HTERT RPE-1 (cell line): ENCODE measurements around the gene FAM180A.
"Not testable (repeated sequence)": the region's sequence is repeated elsewhere in the genome, so short reads cannot be mapped to it uniquely, and the experiment has no call there.

Source experiments
- in situ Hi-C: fragments of 300-500 bp; cut with MboI; formaldehyde crosslinking; loops from 4 replicates; pipeline ENCODE4 v1.14.3; 2020; ENCODE audit warnings: low sequenced_read_pairs

Gene FAM180A

DNA sequence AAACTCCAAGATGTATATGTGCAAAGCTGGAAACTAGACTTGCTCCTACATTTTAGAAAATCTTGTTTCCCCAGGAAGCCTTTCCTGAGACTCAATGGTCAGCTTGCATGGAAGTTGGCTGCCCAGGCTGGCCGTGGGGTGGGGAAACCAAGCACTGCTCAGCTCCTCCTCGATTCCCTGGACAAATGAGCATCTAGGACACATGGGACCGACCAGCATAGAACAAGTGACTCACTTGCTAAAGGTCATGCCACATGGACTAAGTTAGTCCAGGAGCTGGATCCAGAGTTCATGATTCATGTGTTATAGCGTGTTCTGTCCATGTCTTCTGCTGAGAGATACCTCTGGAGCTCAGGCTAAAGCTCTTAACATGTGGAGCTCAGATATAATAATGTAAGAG lies 6.2 kb downstream of the FAM180A start:
- in situ Hi-C loops, result no loop called here

DNA sequence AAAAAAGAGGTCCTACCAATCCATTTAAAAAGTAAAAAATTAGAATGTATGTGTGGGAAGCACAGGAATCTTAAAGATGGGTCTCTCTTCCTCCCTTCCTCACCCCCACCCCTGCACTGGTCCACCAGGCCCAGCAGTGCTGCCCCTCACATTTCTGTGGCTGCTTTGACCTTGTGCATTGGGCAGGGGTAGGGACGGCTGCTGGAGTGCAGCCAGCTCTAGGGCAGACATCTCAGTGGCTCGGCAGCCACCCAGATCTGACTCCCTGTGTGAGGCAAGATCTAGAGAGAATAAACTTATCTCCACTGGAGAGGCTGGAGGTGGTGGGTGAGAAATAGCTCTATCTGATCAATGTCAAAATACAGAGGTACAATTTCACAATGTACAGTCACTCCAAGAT lies 6.7 kb downstream of the FAM180A start:
- in situ Hi-C loops, result no loop called here

- in situ Hi-C loops, result no loop called here
Measured at GRCh38 chr7:135740889-135741288, 7.7 kb downstream of the FAM180A start.

GRCh38 chr7:135737306-135737647 lies 11.3 kb downstream of the FAM180A start:
- in situ Hi-C loops, result not testable (repeated sequence)

- in situ Hi-C loops, result no loop called here
Measured at GRCh38 chr7:135736586-135737305, 11.9 kb downstream of the FAM180A start.

DNA sequence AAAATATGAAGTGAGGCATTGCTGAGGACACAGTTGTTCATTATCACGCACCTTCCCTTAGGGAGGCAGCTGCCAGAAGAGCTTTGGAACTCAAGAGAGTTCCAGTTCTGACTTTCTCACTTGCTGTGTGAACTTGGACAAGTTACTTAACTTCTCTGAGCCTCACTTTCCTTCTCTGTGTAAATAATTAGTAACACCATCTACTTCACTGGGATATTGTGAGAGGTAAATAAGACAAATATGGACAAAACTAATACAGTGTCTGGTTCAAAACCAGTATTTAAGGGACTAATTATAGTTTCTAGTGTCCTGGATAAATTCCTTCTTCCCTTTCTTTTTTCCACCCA lies 14.3 kb downstream of the FAM180A start:
- in situ Hi-C loops, result no loop called here

DNA sequence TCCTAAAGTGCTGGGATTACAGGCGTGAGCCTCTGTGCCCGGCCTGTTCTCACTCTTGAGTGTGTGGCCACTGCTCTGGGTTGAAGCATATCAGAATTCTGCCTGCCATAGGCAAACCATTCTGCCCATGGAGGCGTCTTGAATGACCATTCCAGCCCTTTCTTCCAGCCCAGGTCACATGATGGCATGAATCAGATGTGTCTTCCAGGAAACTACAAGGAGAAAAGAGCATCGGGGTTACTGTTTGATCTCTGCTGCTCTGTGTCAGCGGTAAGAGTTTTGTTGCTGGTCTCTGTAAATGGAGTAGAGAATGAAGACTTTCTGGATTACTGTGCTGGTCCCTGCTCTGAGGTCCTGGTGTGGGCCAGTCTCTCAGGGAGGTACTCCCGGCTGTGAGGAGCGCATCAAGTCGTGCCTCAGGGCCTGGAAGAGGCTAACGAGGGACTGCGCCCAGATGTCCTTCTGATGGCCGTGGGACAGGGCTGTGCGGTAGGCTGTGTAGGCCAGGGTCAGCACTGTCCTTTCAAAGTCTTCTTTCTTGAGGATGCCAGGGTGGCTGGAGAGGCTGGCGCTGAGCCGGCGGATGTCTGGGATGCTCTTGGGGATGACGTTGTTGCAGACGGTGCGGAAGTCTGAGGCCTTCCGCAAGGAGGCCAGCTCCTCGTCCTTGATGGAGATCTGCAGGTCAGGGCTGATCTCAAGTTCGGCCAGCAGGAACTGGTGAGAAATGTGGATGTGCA lies 14.8 kb downstream of the FAM180A start:
- in situ Hi-C loops, result no loop called here

- in situ Hi-C loops, result no loop called here
Measured at GRCh38 chr7:135731131-135731530, 17.5 kb downstream of the FAM180A start.

DNA sequence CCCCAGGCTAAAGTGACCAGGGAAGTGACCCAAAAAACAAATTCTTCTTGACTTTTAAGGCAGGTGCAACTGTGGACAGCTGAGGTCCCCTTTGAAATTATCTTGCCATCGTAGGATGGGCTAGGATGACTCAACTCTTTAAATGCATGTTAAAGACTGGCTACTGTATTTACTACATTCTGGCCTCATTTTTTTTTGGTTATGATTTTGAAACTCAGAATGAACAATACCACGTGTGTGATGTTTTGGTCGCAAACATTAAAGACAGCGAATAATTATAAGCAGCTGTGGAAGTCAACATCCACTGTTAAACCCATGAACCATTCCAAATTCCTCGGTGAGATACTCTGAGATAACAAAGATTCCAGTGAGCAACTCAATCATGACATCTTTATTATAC lies 19.4 kb downstream of the FAM180A start:
- in situ Hi-C loops, result no loop called here

DNA sequence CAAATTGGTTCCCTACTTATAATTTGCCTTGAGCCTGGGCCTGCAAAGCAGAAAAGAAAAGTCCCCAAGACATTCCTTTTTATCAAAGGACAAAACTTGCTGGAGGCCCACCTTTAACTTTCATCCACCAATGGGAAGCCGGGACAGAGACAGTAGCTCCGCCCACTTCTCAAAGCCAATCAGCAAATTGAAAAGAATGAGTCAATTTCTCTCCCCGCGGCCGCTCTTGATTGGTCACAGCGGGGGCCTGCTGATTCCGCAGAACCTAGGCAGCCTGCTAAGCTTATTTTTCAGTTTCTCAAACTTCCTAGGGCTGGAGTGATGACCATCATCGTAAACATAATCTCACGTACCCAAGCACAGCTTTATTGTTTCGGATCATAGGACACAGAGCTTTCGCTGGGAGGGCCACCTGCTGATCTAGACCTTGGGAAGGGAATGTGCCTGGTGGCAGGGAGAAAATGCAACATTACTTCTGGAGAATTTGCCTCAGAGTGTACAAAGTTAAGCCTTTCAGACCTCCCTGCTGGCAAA lies 20.4 kb downstream of the FAM180A start, which contains the start of gene SLC13A4:
Gene SLC13A4 (minus strand): TSS at position 51 of the 534 bp plus-strand sequence. CDS start 690 bp downstream, outside the sequence.
- in situ Hi-C loops, result no loop called here

- in situ Hi-C loops, result no loop called here
Measured at GRCh38 chr7:135726911-135727673, 21.5 kb downstream of the FAM180A start.

DNA sequence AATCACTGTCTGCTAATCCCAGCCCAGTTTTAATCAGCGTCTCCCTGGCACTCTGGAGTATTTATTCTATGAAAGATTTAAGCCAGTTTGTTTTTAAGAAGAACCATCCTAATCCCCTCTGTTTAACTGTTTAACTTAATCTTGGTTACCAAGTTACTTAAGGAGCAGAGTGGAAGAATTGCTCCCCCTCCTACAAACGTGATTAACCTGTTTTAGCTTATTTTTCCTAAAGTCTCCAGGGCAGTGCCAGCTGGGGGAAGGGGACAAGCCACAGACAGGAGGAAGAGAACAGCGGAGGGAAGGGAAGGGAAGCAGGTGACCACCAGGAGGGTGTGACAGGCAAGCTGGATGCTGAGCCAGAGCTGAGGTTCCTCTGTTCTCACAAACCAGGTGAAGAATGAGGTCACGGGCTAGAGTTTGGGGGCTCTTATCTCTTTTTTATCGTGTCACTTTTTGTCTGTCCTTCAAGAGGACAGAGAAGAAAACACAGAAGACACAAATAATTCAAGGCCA lies 22.3 kb downstream of the FAM180A start:
- in situ Hi-C loops, result no loop called here

- in situ Hi-C loops, result no loop called here
Measured at GRCh38 chr7:135723411-135723810, 25.2 kb downstream of the FAM180A start.

DNA sequence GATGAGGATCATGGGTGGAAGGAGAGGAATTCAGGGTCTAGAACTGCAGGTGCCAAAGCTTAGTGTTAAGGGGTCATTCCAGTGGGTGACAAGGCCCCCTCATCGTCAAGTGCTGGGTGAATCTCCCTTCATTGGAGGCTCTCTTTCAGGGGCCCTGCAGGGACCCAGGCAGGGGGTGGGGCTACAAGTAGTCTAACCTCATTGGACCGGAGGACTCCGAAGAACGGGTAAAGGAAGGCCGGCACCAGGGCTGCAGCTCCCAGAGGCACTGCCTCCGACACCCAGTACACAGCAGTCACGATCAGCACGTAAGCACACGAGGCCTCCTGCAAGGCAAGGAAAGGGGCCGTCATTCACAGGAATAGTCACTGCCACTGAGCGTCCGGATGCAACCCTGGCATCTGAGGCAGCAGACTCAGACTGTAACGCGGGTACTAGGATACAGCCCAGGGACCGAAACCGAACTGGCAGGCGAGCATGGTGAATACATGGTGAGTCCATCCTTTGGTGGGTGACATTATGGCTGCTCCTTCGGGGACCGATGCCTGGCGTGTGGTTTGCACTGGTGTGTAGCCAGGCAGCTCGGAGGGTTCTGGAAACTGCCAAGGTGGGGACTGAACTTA lies 27.3 kb downstream of the FAM180A start:
- in situ Hi-C loops, result no loop called here

- in situ Hi-C loops, result no loop called here
Measured at GRCh38 chr7:135719688-135720087, 28.9 kb downstream of the FAM180A start.

- in situ Hi-C loops, result no loop called here
Measured at GRCh38 chr7:135718794-135719437, 29.7 kb downstream of the FAM180A start.

- in situ Hi-C loops, result no loop called here
Measured at GRCh38 chr7:135718219-135718618, 30.4 kb downstream of the FAM180A start.

DNA sequence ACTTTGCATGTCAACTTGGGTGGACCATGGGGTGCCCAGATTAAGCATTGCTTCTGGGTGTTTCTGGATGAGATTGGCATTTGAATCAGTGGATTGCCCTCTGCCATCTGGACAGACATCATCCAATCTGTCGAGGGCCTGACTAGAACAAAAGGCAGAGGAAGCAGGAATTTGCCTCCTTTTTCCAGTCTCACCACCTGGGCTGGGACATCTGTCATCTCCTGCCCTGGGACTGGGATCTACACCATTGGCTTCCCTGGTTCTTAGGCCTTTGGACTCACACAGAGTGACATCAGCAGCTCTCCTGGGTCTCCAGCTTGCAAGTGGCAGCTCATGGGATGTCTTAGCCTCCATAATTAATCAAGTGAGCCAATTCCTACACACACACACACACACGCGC lies 30.9 kb downstream of the FAM180A start:
- in situ Hi-C loops, result no loop called here

DNA sequence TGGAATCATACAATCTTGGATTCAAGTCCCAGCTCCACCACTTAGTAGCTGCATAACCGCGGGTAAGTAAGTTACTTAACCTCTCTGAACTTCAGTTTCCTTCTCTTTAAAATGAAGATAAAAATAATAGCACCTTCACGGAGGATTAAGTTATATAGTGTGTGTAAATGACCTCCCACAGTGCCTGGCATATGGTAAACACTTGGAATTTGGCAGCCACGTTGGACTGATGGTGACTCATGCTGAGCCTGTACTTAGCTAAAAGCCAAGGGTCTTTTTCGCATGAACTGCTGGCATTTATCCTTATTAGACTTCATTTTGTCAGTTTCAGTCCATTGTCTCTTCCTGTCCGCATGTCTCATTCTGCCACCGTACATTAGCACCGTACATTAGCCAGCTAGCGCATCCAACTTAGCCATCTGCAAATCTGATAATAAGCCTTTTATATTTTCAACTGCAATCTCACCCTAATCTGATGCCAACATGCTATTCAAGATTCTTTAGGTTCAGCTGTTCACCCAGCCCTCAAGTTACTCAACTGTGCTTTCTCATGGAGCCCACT lies 31.9 kb downstream of the FAM180A start:
- in situ Hi-C loops, result no loop called here

GRCh38 chr7:135715673-135716072 lies 32.9 kb downstream of the FAM180A start:
- in situ Hi-C loops, result no loop called here
